HG03066 (cell line): ENCODE measurements around the gene CUTC.
"Not testable (repeated sequence)": the region's sequence is repeated elsewhere in the genome, so short reads cannot be mapped to it uniquely, and the experiment has no call there.

Source experiments
- ATAC-seq: cut with Tn5 transposase; IDR thresholded peaks from one replicate; pipeline ENCODE4 v1.9.1; 2021; ENCODE audit warnings: low read depth; ENCODE audit not compliant: unreplicated experiment

CUTC gene

DNA sequence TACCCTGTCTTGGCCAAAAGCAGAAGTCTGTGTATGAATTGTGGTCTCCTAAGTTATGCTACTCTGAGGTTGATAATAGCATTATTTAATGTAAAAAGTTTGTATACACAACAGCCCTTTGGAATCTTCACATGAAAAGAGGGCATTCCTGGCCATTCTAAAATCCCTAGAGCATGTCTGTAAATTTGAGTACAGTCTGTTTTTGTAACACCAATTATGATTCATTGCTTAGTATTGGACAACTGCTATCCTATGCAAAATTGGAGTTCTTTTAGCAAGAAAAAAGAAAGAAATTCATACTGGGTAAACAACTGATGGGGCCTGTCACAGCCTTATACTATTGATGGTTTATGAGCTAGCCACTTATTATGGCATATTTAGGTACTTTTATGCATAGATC lies 10.2 kb downstream of the CUTC start:
- ATAC-seq: no peak

DNA sequence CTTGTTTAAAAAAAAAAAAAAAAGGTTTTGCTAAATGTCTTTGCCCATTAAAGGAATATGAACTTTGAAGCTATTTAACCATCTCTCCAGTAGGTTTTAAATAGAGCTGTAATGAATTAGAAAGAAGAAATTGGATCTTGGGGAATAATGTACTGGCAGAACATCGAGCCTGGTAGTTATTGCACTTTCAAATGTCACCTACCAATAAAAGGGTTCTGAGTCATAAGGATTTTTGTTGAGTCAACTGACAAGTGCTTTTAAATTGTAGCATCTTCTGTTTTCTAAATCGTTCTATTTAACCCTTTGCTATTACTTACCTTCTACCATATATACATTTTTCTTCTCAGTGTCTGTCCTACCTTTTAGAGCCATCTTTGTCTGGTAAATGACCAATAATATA lies 10.7 kb downstream of the CUTC start:
- ATAC-seq: no peak

DNA sequence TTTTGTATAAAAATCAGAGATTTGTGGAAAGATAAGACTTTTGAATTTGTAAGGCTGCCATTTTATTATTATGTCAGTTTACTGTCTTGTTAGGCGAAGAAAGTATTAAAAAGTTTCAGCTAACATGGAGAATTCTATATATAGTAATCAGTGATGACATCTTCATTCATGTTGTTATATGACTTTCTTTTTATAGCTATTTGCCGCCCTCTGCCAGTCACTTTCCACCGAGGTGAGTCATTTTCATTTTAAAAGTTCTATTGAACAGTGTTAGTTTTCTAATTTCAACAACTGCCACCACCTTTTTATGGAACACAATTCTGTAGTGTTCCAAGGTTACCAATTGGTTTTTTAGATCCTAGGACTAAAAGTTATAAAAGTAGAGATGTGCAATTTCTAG lies 11.8 kb downstream of the CUTC start:
- no peak for ATAC-seq

DNA sequence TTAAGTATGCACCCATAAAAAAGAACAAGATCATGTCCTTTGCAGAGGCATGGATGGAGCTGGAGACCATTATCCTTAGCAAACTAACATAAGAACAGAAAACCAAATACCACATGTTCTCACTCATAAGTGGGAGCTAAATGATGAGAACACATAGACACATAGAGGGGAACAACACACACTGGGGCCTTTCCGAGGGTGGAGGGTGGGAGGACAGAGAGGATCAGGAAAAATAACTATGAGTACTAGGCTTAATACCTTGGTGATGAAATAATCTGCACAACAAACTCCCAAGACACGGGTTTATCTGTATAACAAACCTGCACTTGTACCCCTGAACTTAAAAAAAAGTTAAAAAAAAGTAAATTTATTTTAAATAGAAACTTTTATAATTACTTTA lies 14.1 kb downstream of the CUTC start:
- ATAC-seq: not testable (repeated sequence)

DNA sequence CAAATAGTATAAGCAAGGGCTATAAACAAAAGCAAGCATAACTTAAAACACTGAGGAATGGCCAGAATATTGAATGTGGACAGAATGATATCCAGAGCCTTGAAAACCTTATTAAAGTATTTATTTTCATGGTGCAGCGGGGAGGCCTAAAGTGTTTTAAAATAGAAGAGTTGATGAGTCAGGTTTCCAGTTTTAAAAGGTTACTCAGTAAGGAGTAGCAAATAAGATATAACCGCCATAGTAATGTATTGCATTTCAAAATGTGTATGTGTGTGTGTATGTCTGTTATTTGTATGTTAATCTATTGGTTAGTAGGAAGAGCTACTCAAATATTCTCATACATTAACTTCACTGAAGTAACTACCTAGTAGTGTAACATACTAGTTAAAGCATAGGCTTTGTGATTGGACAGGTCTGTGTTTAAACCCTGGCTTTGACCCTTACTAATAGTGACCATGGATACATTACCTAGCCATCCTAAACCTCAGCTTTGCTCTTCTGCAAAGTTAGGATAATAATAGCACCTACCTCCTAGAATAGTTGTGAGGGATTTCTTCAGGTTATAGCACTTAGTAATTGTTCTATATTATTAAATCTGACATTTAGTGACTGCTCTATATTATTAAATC lies 16.9 kb downstream of the CUTC start:
- ATAC-seq: no peak

DNA sequence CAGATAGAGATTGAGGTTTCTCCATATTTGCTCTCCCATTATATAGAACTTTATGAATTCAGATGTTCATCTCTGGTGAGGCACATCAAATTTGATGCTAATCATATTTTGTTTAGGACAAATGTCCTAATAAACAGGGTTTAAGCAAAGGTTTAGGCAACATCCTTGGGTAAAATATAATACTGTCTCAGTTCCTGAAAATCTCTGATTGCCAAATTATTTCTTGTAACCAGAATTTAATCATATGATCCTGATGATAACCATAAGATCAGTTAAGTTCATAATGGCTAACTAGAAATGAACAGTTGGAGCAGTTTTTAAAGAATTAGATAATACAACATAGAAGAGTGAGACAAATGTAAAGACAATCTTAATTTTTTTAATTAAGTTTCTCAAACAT lies 18.6 kb downstream of the CUTC start:
- ATAC-seq: no peak

DNA sequence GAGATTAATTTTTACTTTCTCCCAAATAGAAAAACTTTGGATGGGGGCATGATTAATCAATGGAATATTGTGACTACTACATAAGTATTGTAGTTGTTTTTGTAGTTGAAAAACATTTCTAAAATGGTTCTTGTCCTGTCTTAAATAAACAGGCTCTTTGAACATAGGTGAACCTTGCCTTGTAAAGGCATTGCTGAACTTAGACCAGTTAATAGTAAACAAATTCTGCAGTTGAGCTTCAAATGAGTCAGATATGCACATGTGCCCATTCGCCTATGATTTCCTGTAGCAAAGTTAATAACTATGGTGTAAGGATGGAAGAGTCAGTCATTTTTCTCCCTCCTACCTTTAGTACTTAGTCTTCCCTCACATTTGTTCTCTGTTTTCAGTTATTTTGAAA lies 22.6 kb downstream of the CUTC start:
- ATAC-seq: no peak

DNA sequence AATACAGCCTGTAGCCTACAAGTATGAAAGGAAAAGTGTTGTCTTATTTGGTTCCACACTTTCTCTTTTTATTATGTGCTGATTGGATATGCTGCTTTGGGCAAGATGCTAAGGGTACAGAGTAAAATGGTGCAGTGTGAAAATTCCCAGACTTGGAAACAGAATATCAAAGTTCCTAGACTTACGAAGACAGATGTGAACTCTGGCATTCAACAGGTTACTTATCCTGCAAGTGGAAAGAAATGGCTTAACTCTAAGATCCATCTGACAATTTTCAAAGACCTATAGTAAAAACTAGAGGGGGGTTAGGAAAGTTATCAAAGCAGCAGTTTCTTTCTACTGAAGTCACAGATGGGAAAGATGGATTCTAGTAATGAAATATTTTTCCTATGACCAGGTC lies 24.1 kb downstream of the CUTC start:
- ATAC-seq: no peak

DNA sequence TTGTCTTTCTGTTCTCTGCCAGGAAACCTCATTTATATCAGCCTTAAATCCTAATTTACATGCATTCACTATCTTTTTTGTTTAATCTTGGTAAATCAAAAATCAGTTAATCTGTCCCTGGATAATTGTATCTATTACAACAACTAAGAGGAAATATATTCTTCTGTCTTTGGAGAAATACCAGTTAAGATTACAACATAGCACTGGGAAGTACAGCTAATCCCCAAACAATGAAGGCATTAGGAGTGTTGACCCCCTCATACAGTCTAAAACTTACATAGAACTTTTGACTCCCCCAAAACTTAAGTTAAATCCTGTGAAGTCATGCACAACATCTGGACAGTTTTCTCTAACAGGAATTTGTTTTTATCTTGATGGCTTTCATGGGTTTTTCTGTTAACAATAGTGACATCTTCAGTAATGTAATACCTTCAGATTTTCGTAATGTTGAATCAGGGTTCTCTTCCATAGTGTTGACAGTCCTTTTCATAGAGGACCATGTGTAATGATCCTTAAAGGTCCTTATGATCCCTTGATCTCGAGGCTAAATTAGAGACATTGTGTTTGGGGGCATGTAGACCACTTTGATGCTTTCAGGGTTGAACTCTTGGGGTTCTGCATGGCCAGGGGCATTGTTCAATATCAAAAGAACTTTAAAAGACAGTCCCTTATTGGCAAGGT lies 26.3 kb downstream of the CUTC start:
- ATAC-seq: no peak

DNA sequence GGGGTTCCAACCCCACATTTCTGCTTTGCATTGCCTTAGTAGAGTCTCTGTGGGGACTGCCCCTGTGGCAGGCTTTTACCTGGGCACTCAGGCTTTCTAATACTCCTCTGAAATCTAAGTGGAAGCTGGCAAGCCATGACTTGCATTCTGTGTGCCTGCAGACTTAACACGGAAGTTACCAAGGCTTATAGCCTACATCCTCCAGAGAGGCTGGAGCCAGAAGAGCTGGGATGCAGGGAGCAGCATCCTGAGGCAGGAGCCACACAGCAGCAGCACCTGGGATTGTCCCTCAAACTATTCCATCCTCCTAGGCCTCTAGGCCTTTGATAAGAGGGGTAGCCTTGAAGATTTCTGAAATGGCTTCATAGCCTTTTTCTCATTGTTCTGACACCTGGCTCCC lies 28.3 kb downstream of the CUTC start:
- no peak for ATAC-seq

DNA sequence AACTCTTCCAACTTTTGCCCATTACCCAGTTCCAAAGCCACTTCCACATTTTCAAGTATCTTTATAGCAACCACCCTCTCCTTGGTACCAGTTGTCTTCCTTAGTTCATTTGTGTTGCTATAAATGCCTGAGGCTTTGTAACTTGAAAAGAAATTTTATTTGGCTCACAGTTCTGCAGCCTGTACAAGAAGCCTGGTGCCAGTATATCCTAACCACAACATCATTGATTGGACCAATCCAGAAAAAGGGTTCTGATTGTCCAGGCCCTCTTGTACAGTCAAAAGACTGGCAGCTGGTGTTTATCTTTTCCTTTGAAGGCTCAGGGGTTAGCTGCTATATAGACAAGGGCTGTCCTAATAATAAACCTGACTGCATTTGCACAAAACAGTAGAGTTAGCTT lies 29.3 kb downstream of the CUTC start:
- no peak for ATAC-seq

DNA sequence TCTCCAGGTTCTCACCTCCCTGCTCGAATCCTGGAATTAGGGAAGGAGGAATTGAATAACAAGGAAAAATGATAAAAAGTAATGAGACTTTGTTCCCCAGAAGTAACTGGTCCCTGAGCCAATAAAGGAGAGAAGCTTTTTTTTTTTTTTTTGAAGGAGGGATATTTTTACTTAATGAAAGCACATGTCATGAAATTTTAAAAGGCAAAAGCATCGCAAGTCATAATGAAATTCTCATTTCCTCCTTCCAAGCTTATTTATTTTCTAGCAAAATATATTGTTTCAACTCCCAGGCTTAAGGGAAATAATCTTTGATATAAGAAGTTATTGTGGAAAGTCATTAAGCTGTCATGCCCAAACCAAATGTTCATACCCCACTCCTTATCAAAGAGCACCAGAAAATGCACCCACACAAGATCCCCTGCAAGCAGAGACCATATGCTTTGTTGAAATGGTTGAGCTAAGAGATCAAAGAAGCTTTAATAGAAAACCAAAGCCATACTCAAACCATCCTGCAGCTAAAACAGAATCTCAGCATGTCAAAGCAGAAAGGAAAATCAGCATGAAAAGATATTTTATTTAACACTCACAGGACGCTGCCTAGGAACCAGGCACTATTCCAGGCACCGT lies 33.8 kb downstream of the CUTC start:
- no peak for ATAC-seq

DNA sequence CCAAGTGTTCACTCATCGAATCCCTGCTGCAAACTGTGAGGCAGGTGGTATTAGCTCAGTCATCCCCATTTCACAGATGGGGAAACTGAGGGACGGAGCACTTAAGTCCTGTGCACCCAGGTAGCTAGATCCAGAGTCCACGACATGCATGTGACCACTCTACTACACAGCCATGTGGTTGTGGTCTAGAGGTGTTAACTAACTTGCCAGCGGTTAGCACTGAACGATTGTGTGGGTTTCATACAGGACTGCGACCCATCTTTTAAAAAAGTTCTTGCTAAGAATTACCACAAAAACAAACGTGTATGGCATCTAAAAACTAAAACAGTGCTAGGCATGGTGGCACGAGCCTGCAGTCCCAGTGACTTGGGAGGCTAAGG lies 34.3 kb downstream of the CUTC start:
- peak; percentile 89 for ATAC-seq

DNA sequence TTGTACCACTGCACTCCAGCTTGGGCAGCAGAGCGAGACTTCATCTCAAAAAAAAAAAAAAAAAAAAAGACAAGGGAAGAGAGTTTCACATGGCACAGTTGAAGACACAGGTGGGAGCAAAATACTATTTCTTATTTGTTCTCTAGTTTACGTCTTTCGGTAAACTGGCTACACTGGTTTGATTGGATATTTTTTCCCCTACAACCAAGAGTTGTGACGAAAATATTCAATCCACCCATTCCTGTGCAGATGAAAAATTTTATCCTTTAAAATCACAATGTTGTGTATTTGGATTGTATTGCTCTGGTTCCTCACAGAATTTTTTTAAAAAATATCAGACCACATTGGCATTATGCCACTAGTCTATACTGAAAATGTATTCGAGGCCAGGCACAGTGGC lies 35.9 kb downstream of the CUTC start:
- no peak for ATAC-seq

DNA sequence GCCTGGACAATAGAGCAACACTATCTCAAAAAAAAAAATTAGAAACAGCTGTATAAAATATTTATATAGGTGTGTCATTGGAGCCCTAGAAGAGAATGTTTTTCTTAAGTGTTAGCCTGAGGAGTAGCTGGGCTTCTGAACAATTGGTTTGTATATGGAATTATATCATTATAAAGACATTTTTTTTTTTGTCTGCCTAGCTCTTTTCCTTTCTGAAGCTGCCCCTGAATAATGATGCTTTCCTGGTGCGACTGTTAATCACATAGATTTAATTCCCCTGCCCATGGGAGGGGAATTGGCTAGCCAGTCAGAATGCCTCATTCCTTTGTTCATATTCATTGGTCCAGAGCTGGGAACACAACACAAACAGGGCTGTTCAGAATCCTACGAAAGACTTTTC lies 36.5 kb downstream of the CUTC start:
- ATAC-seq: no peak

DNA sequence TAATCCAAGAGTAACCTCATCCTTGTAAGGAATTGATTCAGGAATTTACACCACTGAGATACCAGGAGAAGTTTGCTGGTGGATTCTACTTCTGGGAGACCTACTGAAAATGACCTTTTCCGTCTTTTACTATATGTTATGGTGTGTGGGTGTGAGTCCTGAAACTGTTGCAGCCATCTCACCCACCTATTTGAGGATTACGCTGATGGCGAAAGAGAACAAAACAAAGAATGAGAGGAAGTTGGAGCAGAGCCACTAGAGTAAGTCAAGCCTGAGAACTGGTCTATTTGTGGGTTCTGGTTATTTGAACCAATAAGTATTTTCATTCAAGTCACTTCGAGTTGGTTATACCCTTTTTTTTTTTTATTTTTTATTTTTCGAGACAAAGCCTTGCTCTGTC lies 37.7 kb downstream of the CUTC start:
- no peak for ATAC-seq

DNA sequence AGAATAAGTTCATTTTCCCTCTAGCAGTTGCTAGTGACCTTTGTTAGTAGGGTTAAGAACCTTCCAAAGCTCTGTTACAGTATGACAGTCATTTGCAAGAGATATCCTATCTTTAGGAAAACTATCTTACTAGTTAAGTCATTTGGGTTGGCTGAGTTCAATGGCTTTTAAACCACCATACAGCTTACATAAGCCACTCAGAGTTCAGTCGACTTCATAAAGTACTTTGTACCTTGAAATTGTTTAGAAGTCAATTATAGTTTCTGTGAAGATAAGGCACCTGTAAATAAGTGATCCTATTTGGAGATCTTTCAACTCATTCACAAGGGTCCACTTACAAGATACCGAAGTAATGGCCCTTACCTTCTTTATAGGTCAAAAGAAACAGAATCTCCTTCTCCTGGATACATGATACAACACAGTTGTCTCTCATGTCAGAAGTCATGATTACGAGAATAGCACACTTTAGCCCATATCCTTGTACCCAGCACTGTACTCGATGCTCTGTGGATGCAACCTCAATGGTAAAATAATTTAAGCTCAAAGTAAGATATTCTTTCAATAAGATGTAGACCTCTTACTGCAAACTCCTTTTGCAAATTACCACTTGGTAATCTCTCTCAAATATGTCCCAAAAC lies 38.5 kb downstream of the CUTC start:
- ATAC-seq: no peak

DNA sequence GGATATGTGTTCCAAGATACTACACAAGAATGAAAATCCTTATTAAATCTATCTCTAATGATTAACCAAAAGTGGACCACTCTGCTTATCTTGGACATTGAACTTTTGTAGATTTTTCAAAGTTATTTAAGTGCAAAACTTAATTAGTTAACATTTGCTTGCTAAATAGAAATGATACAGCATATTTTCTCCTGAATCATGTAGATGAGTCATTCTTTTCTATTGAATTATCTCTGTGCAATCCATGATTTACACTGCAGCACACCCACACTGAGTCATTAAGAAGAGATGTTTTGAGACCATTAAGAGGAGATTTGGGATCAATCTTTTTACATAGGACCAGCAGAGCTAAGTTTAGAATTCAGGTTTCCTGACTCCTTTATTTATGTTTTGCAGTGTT lies 43.8 kb downstream of the CUTC start:
- no peak for ATAC-seq

DNA sequence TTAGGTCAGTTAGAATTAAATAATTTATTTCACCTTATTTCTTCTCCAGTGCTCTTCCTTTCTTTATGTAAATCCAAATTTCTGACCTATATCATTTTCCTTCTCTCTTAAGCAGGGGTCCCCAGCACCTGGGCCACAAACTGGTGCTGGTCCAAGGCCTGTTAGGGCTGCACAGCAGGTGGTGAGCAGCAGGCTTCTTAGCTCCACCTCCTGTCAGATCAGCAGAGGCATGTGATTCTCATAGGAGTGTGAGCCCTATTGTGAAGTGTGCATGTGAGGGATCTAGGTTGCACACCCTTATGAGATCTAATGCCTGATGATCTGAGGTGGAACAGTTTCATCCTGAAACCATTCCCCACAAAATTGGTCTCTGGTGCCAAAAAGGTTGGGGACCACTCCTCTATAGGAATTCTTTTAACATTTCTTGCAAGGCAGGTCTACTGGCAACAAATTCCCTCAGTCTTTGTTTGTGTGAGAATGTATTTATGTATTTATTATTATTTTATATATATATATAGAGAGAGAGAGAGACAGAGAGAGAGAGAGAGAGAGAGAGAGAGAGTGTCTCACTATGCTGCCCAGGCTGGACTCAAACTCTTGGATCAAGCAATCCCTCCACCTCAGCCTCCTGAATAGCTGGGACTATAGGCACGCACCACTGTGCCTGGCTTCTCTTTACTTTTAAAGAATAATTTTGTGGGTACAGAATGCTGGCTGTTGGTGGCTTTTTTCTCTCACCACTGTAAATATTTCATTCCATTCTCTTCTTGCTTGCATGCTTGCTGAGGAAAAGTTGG lies 46.1 kb downstream of the CUTC start:
- no peak for ATAC-seq

DNA sequence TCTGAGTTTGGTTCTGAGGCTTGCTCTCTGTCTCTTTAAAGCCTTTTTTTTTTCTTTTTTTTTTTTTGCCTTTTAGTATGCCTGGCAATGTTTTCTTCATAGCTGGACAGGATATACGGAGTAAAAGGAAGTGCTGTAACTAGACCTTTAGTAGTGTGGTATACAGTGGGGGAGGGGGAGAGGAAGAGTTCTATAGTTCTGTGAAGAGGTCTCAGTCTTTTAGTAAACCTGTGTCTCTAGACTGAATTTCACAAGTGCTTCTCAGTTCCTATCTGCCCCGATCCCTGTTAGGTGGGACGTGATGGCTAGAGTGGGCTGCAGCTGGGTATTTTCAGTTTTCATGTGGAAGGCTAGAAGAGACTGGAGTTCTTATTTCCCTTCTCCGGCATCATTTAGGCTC lies 47.3 kb downstream of the CUTC start:
- no peak for ATAC-seq
